T-helper 17 cell (primary cell): Measurements from ENCODE around the gene HOXB8. TPM values are rescaled to one million over a fixed set of nuclear protein-coding genes. Genes with fewer than 3 reads are reported as not detected.

Experiments
- ATAC-seq: fragments of 150-1000 bp; cut with Tn5 transposase; 2 replicates; pipeline ENCODE4 v1.10.0; 2021; ENCODE audit warnings: mild to moderate bottlenecking, moderate library complexity
- DNase-seq, 3 donors: peaks; one replicate each; pipeline versions ENCODE4 v3.0.0 to v3.0.0-alpha.2; 2020 to 2021
- H3K9me3 ChIP-seq: one replicate; pipeline ENCODE4 v1.7.0; 2013; ENCODE audit warnings: low read length, mild to moderate bottlenecking; ENCODE audit not compliant: control insufficient read depth, poor library complexity, severe bottlenecking
- H3K27ac Mint-ChIP-seq: one replicate; pipeline ENCODE4 v1.8.0; 2022; ENCODE audit warnings: mild to moderate bottlenecking, moderate library complexity, mixed read lengths
- H3K27me3 Mint-ChIP-seq: one replicate; pipeline ENCODE4 v1.8.0; 2022; ENCODE audit warnings: mixed read lengths
- H3K36me3 Mint-ChIP-seq: one replicate; pipeline ENCODE4 v1.8.0; 2022; ENCODE audit warnings: low read depth, mixed read lengths
- H3K4me1 Mint-ChIP-seq: one replicate; pipeline ENCODE4 v1.8.0; 2022; ENCODE audit warnings: mild to moderate bottlenecking, mixed read lengths
- H3K4me3 Mint-ChIP-seq: one replicate; pipeline ENCODE4 v1.8.0; 2022; ENCODE audit warnings: mild to moderate bottlenecking, moderate library complexity, mixed read lengths
- total RNA-seq, 4 donors: library from RNA in 2 of 4; stranded (reverse) in 2 of 4; gene quantifications; one replicate each; pipeline ENCODE4 v1.2.3 and lab custom pipeline; 2022 to 2026

Gene HOXB8
- total RNA-seq, 2 donors from 2014 or later, result not detected

GRCh38 chr17:48632579-48633265, 17.6 kb upstream of the HOXB8 start:
- Mint-ChIP-seq H3K27me3 (peaks cover 94% of the 10 kb centered on the region), H3K4me1 (peaks cover 6% of the 10 kb centered on the region), H3K36me3 (peaks cover 2% of the 10 kb centered on the region), H3K4me3 (no peak overlapping the region), H3K27ac (no peak overlapping the region)
- ATAC-seq, result no peak
- H3K9me3 ChIP-seq, result no peaks in the 10 kb centered on the region
- peak in 1 of 3 donors; percentile 2 for DNase-seq

- H3K9me3 ChIP-seq, result no peaks in the 10 kb centered on the region
- no peak overlapping the region for H3K4me3 Mint-ChIP-seq
- no peak overlapping the region for H3K27ac Mint-ChIP-seq
- H3K27me3 Mint-ChIP-seq, result peaks cover 94% of the 10 kb centered on the region
- ATAC-seq (no peak), DNase-seq (peak in 1 of 3 donors; percentile 3)
- peaks cover 2% of the 10 kb centered on the region for H3K36me3 Mint-ChIP-seq
- peaks cover 7% of the 10 kb centered on the region for H3K4me1 Mint-ChIP-seq
Observed at GRCh38 chr17:48631693-48632578, 16.8 kb upstream of the HOXB8 start.

- no peak overlapping the region for H3K4me3 Mint-ChIP-seq
- no peak for ATAC-seq
- peaks cover 11% of the 10 kb centered on the region for H3K4me1 Mint-ChIP-seq
- no peak overlapping the region for H3K27ac Mint-ChIP-seq
- H3K36me3 Mint-ChIP-seq, result peaks cover 2% of the 10 kb centered on the region
- peak in 1 of 3 donors; percentile 1 for DNase-seq
- H3K9me3 ChIP-seq, result no peaks in the 10 kb centered on the region
- peaks cover 94% of the 10 kb centered on the region for H3K27me3 Mint-ChIP-seq
Observed at GRCh38 chr17:48630925-48631692, 16.0 kb upstream of the HOXB8 start.

GRCh38 chr17:48630009-48630924, 15.2 kb upstream of the HOXB8 start:
- no peak overlapping the region for H3K27ac Mint-ChIP-seq
- H3K36me3 Mint-ChIP-seq, result peaks cover 3% of the 10 kb centered on the region
- DNase-seq (peak in 1 of 3 donors; percentile 1), ATAC-seq (no peak)
- no peak overlapping the region for H3K4me3 Mint-ChIP-seq
- no peaks in the 10 kb centered on the region for H3K9me3 ChIP-seq
- H3K27me3 Mint-ChIP-seq, result peaks cover 92% of the 10 kb centered on the region
- peaks cover 15% of the 10 kb centered on the region for H3K4me1 Mint-ChIP-seq

GRCh38 chr17:48629411-48629759, 14.3 kb upstream of the HOXB8 start:
- H3K27me3 Mint-ChIP-seq, result peaks cover 85% of the 10 kb centered on the region
- no peak overlapping the region for H3K4me3 Mint-ChIP-seq
- DNase-seq (no peak), ATAC-seq (no peak)
- peaks cover 15% of the 10 kb centered on the region for H3K4me1 Mint-ChIP-seq
- H3K9me3 ChIP-seq, result no peaks in the 10 kb centered on the region
- peaks cover 3% of the 10 kb centered on the region for H3K36me3 Mint-ChIP-seq
- no peak overlapping the region for H3K27ac Mint-ChIP-seq

GRCh38 chr17:48628649-48629410, 13.7 kb upstream of the HOXB8 start:
- Mint-ChIP-seq H3K27ac (no peak overlapping the region), H3K27me3 (peaks cover 85% of the 10 kb centered on the region), H3K4me1 (peaks cover 13% of the 10 kb centered on the region), H3K36me3 (peaks cover 3% of the 10 kb centered on the region), H3K4me3 (no peak overlapping the region)
- no peak for DNase-seq
- H3K9me3 ChIP-seq, result no peaks in the 10 kb centered on the region
- no peak for ATAC-seq

GRCh38 chr17:48627623-48628521, 12.8 kb upstream of the HOXB8 start:
- Mint-ChIP-seq H3K27ac (no peak overlapping the region), H3K36me3 (peaks cover 4% of the 10 kb centered on the region), H3K4me1 (peaks cover 14% of the 10 kb centered on the region), H3K4me3 (peak overlapping the region; percentile 7), H3K27me3 (peaks cover 90% of the 10 kb centered on the region)
- no peaks in the 10 kb centered on the region for H3K9me3 ChIP-seq
- DNase-seq (no peak), ATAC-seq (no peak)

GRCh38 chr17:48627118-48627597, 12.1 kb upstream of the HOXB8 start:
- ATAC-seq, result no peak
- no peak overlapping the region for H3K27ac Mint-ChIP-seq
- peak overlapping the region; percentile 91 for H3K4me3 Mint-ChIP-seq
- peaks cover 5% of the 10 kb centered on the region for H3K36me3 Mint-ChIP-seq
- H3K9me3 ChIP-seq, result no peaks in the 10 kb centered on the region
- peaks cover 17% of the 10 kb centered on the region for H3K4me1 Mint-ChIP-seq
- DNase-seq, result no peak
- peaks cover 90% of the 10 kb centered on the region for H3K27me3 Mint-ChIP-seq

GRCh38 chr17:48626245-48627117, 11.4 kb upstream of the HOXB8 start, which contains the start of gene HOXB9:
Gene HOXB9 (minus strand): TSS chr17:48626358. CDS start chr17:48626269, 89 bp downstream.
- H3K9me3 ChIP-seq, result no peaks in the 10 kb centered on the region
- ATAC-seq (peak; percentile 54), DNase-seq (no peak)
- Mint-ChIP-seq H3K4me1 (peaks cover 17% of the 10 kb centered on the region), H3K36me3 (peaks cover 7% of the 10 kb centered on the region), H3K27me3 (peaks cover 91% of the 10 kb centered on the region), H3K27ac (no peak within 1 kb of the TSS), H3K4me3 (peak within 1 kb of the TSS; percentile 91)

GRCh38 chr17:48625495-48626244, 10.6 kb upstream of the HOXB8 start:
- peaks cover 9% of the 10 kb centered on the region for H3K36me3 Mint-ChIP-seq
- H3K4me1 Mint-ChIP-seq, result peaks cover 17% of the 10 kb centered on the region
- DNase-seq (peak in 2 of 3 donors; percentile 27 to 36), ATAC-seq (peak; percentile 72)
- H3K4me3 Mint-ChIP-seq, result peak overlapping the region; percentile 91
- no peaks in the 10 kb centered on the region for H3K9me3 ChIP-seq
- peaks cover 91% of the 10 kb centered on the region for H3K27me3 Mint-ChIP-seq
- H3K27ac Mint-ChIP-seq, result no peak overlapping the region
